ENCODE results near the gene SMIM22.

Gene SMIM22

GRCh38 chr16:4837733-4838501, 42.7 kb downstream of the SMIM22 start:
- no peak for DNase-seq (ENCODE audit: low read depth)
- no peak for TF ChIP-seq CTCF (conservative IDR thresholded peaks at IDR 0.05; ENCODE audit: low read depth, low read length)
- no peak overlapping the region for H3K4me3 ChIP-seq (ENCODE audit: low read length)

GRCh38 chr16:4839942-4840341, 44.8 kb downstream of the SMIM22 start:
- no peak for DNase-seq (ENCODE audit: low read depth)
- TF ChIP-seq CTCF (conservative IDR thresholded peaks at IDR 0.05; ENCODE audit: low read depth, low read length) = no peak
- H3K4me3 ChIP-seq (ENCODE audit: low read length) = no peak overlapping the region

- H3K4me3 ChIP-seq (ENCODE audit: low read length) = no peak overlapping the region
- DNase-seq (ENCODE audit: low read depth) = no peak
- no peak for TF ChIP-seq CTCF (conservative IDR thresholded peaks at IDR 0.05; ENCODE audit: low read depth, low read length)
Measured at GRCh38 chr16:4840984-4841383, 45.8 kb downstream of the SMIM22 start.

Measured in retinal pigment epithelial cell (primary cell).